H9 (cell line): ENCODE data around the gene RASSF9. TPM values are rescaled to one million over a fixed set of nuclear protein-coding genes. Genes with fewer than 3 reads are reported as not detected.

ENCODE experiments used
- DNase-seq: peaks from one replicate; pipeline ENCODE4 v3.0.0-alpha.2; 2017
- H2AFZ ChIP-seq: one replicate; pipeline ENCODE4 v1.6.1; 2013; ENCODE audit warnings: mild to moderate bottlenecking, low read length, control low read depth, moderate library complexity
- H2AK5ac ChIP-seq: 2 replicates; pipeline ENCODE4 v1.6.1; 2013; ENCODE audit warnings: low read length, control low read depth, mixed read lengths; ENCODE audit not compliant: insufficient read length
- H2BK120ac ChIP-seq: one replicate; pipeline ENCODE4 v1.6.1; 2013; ENCODE audit warnings: low read depth, mild to moderate bottlenecking, low read length, control low read depth, inconsistent platforms; ENCODE audit not compliant: poor library complexity, severe bottlenecking
- H2BK12ac ChIP-seq: 2 replicates; pipeline ENCODE4 v1.6.1; 2013; ENCODE audit warnings: low read length, control low read depth, mixed read lengths, low read depth; ENCODE audit not compliant: insufficient read length
- H2BK15ac ChIP-seq: 2 replicates; pipeline ENCODE4 v1.6.1; 2013; ENCODE audit warnings: low read depth, low read length, control low read depth
- H2BK20ac ChIP-seq: one replicate; pipeline ENCODE4 v1.6.1; 2013; ENCODE audit warnings: low read depth, mild to moderate bottlenecking, low read length, control low read depth, inconsistent platforms; ENCODE audit not compliant: poor library complexity, severe bottlenecking
- H2BK5ac ChIP-seq: 2 replicates; pipeline ENCODE4 v1.6.1; 2013; ENCODE audit warnings: low read length, control low read depth, mixed read lengths; ENCODE audit not compliant: insufficient read length
- H3K14ac ChIP-seq: 2 replicates; pipeline ENCODE4 v1.6.1; 2013; ENCODE audit warnings: low read length, control low read depth; ENCODE audit not compliant: insufficient read depth
- H3K18ac ChIP-seq: 2 replicates; pipeline ENCODE4 v1.6.1; 2013; ENCODE audit warnings: low read depth, mild to moderate bottlenecking, mixed read lengths, low read length, control low read depth; ENCODE audit not compliant: insufficient read length
- H3K23ac ChIP-seq: 2 replicates; pipeline ENCODE4 v1.6.1; 2013; ENCODE audit warnings: low read length, control low read depth, mixed read lengths, low read depth; ENCODE audit not compliant: insufficient read length
- H3K23me2 ChIP-seq: 2 replicates; pipeline ENCODE4 v1.6.1; 2013; ENCODE audit warnings: low read depth, mild to moderate bottlenecking, mixed read lengths, low read length, control low read depth; ENCODE audit not compliant: insufficient read length, poor library complexity, severe bottlenecking
- H3K27ac ChIP-seq: 2 replicates; pipeline ENCODE4 v1.5.1; 2013; ENCODE audit warnings: low read length, control low read depth, mixed read lengths, low read depth; ENCODE audit not compliant: insufficient read length
- H3K27me3 ChIP-seq: 2 replicates; pipeline ENCODE4 v1.6.1; 2013; ENCODE audit warnings: low read length, control low read depth, inconsistent platforms; ENCODE audit not compliant: insufficient read depth
- H3K4ac ChIP-seq: 2 replicates; pipeline ENCODE4 v1.6.1; 2013; ENCODE audit warnings: low read depth, mild to moderate bottlenecking, control low read depth, inconsistent platforms, low read length, moderate library complexity
- H3K4me1 ChIP-seq: 2 replicates; pipeline ENCODE4 v1.6.1; 2013; ENCODE audit warnings: low read length, control low read depth, inconsistent platforms; ENCODE audit not compliant: insufficient read depth
- H3K4me2 ChIP-seq: 2 replicates; pipeline ENCODE4 v1.6.1; 2013; ENCODE audit warnings: low read length, control low read depth, mixed read lengths; ENCODE audit not compliant: insufficient read length, insufficient read depth
- H3K56ac ChIP-seq: 2 replicates; pipeline ENCODE4 v1.6.1; 2013; ENCODE audit warnings: low read depth, mild to moderate bottlenecking, mixed read lengths, low read length, control low read depth; ENCODE audit not compliant: insufficient read length
- H3K79me1 ChIP-seq: 2 replicates; pipeline ENCODE4 v1.6.1; 2013; ENCODE audit warnings: low read depth, mild to moderate bottlenecking, moderate library complexity, low read length, control low read depth, inconsistent platforms; ENCODE audit not compliant: insufficient read depth, poor library complexity, severe bottlenecking
- H3K79me2 ChIP-seq: 2 replicates; pipeline ENCODE4 v1.6.1; 2013; ENCODE audit warnings: low read length, control low read depth, inconsistent platforms; ENCODE audit not compliant: insufficient read depth
- H3K9ac ChIP-seq: 2 replicates; pipeline ENCODE4 v1.6.1; 2013; ENCODE audit warnings: low read length, control low read depth, mixed read lengths; ENCODE audit not compliant: insufficient read length; ENCODE audit errors: extremely low read depth
- H3K9me3 ChIP-seq: one replicate; pipeline ENCODE4 v1.6.1; 2013; ENCODE audit warnings: low read depth, low read length, inconsistent platforms; ENCODE audit not compliant: control insufficient read depth
- H3T11ph ChIP-seq: one replicate; pipeline ENCODE4 v1.6.1; 2013; ENCODE audit warnings: mild to moderate bottlenecking, low read length, control low read depth, inconsistent platforms
- H4K20me1 ChIP-seq: one replicate; pipeline ENCODE4 v1.6.1; 2013; ENCODE audit not compliant: control insufficient read depth, insufficient read length, insufficient read depth
- H4K5ac ChIP-seq: 2 replicates; pipeline ENCODE4 v1.6.1; 2013; ENCODE audit warnings: low read depth, mild to moderate bottlenecking, mixed read lengths, low read length, control low read depth; ENCODE audit not compliant: insufficient read length
- H4K8ac ChIP-seq: replicated peaks from 2 replicates; pipeline ENCODE4 v1.6.1; 2013; ENCODE audit warnings: low read length, control low read depth, mixed read lengths, low read depth; ENCODE audit not compliant: insufficient read length
- H4K91ac ChIP-seq: 2 replicates; pipeline ENCODE4 v1.6.1; 2013; ENCODE audit warnings: low read depth, mild to moderate bottlenecking, moderate library complexity, mixed read lengths, low read length, control low read depth; ENCODE audit not compliant: insufficient read length
- H3K27ac Mint-ChIP-seq, 3 experiments: 2 replicates in 2 of 3; 3 replicates in 1 of 3; pipeline ENCODE4 v1.8.0; 2020 to 2021; ENCODE audit warnings: mixed read lengths in 3 of 3, mild to moderate bottlenecking in 1 of 3, moderate library complexity in 1 of 3
- H3K27me3 Mint-ChIP-seq: 2 replicates; pipeline ENCODE4 v1.8.0; 2021; ENCODE audit warnings: low read depth, mild to moderate bottlenecking, moderate library complexity, mixed read lengths
- H3K36me3 Mint-ChIP-seq, 3 experiments: 2 replicates in 2 of 3; 3 replicates in 1 of 3; pipeline ENCODE4 v1.8.0; 2020 to 2021; ENCODE audit warnings: low read depth in 3 of 3, mixed read lengths in 3 of 3; ENCODE audit not compliant: insufficient read depth in 1 of 3
- H3K4me1 Mint-ChIP-seq, 2 experiments: 2 replicates each; pipeline ENCODE4 v1.8.0; 2020; ENCODE audit warnings: mixed read lengths in 2 of 2
- H3K4me3 Mint-ChIP-seq, 2 experiments: 2 replicates in 1 of 2; 3 replicates in 1 of 2; pipeline ENCODE4 v1.8.0; 2020 to 2021; ENCODE audit warnings: mild to moderate bottlenecking in 2 of 2, mixed read lengths in 2 of 2, moderate library complexity in 1 of 2
- H3K9me3 Mint-ChIP-seq, 2 experiments: 2 replicates in 1 of 2; 3 replicates in 1 of 2; pipeline ENCODE4 v1.8.0; 2020; ENCODE audit warnings: mild to moderate bottlenecking in 2 of 2, mixed read lengths in 2 of 2, moderate library complexity in 1 of 2
- WGBS: extraction: QIAGEN DNeasy Blood & Tissue Kit; methylation state at CpG from one replicate; pipeline ENCODE4 v1.1.7; 2013; ENCODE audit warnings: missing lambda C conversion rate, low lambda C conversion rate, mixed read lengths; ENCODE audit not compliant: insufficient read length; ENCODE audit errors: extremely low coverage; 5-methylcytosine and 5-hydroxymethylcytosine counted together
- total RNA-seq: library from RNA; stranded (reverse); gene quantifications from 2 replicates; pipeline ENCODE4 v1.2.1, GENCODE V29; 2021
- TF ChIP-seq, protein P1 (sequence below): fragments of 200-600 bp; sonication (generic); conservative IDR thresholded peaks from 3 replicates; pipeline ENCODE4 v1.8.0; 2021; ENCODE audit warnings: antibody characterized with exemption, mild to moderate bottlenecking

The RASSF9 gene
- total RNA-seq, 1 experiment from 2014 or later: 0.04 TPM

DNA sequence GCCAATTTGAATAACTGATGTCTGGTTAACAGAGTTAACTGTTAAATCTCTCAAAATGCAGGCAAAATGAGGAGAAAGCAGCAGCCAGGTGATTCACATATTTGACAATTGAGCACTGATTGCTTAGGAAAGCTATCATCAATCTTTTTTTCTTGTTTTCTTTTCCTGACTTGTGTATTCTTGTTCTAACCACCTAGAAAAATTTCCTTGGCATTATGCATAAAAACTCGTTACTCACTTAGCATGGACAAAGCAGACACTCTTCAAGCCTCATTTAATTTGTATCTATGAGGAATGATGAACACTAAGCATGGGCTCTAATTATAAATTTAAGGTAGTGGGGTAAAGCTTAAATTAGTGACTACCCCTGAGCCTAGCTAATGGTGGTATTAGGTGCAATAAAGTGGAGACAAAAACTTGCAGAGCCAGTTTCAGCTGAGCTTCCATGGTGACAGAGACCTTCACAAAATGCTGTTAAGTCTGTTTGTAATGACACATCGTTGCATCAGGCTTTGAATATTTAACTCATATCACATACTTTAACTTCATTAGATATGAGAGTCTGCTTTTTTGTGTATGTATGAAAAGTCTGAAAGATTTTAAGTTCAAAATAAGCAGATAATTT lies 52.0 kb downstream of the RASSF9 start:
- no peak overlapping the region for H3K18ac ChIP-seq
- H2BK15ac ChIP-seq: no peak overlapping the region
- H3K9ac ChIP-seq: no peak overlapping the region
- H3K9me3 ChIP-seq: no peaks in the 10 kb centered on the region
- H2BK5ac ChIP-seq: no peak overlapping the region
- Mint-ChIP-seq H3K4me1 (peaks cover 13 to 17% of the 10 kb centered on the region in 2 experiments), H3K27ac (no peak overlapping the region; a peak in 1 of 7 replicates), H3K27me3 (no peaks in the 10 kb centered on the region), H3K9me3 (peaks cover 5 to 10% of the 10 kb centered on the region in 2 experiments), H3K4me3 (no peak overlapping the region), H3K36me3 (peaks cover 5 to 12% (median 7%) of the 10 kb centered on the region in 3 experiments; a peak in 5 of 7 replicates)
- H3K56ac ChIP-seq: no peak overlapping the region
- H4K8ac ChIP-seq: no peak overlapping the region
- no peak overlapping the region for H3K4ac ChIP-seq
- H2BK12ac ChIP-seq: no peak overlapping the region
- no peak overlapping the region for H4K5ac ChIP-seq
- no peak overlapping the region for H3T11ph ChIP-seq
- H3K79me2 ChIP-seq: no peaks in the 10 kb centered on the region
- TF ChIP-seq, protein P1, sequence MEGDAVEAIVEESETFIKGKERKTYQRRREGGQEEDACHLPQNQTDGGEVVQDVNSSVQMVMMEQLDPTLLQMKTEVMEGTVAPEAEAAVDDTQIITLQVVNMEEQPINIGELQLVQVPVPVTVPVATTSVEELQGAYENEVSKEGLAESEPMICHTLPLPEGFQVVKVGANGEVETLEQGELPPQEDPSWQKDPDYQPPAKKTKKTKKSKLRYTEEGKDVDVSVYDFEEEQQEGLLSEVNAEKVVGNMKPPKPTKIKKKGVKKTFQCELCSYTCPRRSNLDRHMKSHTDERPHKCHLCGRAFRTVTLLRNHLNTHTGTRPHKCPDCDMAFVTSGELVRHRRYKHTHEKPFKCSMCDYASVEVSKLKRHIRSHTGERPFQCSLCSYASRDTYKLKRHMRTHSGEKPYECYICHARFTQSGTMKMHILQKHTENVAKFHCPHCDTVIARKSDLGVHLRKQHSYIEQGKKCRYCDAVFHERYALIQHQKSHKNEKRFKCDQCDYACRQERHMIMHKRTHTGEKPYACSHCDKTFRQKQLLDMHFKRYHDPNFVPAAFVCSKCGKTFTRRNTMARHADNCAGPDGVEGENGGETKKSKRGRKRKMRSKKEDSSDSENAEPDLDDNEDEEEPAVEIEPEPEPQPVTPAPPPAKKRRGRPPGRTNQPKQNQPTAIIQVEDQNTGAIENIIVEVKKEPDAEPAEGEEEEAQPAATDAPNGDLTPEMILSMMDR: no peak
- WGBS: no CpG with 5 or more reads among the region's 2 CpGs
- no peak overlapping the region for H2AK5ac ChIP-seq
- H2BK20ac ChIP-seq: no peak overlapping the region
- H3K27me3 ChIP-seq: no peaks in the 10 kb centered on the region
- no peaks in the 10 kb centered on the region for H3K23me2 ChIP-seq
- no peak for DNase-seq
- H3K4me1 ChIP-seq: no peaks in the 10 kb centered on the region; the same call in 1 of the 2 replicates
- no peak overlapping the region for H3K14ac ChIP-seq
- no peak overlapping the region for H2AFZ ChIP-seq
- H4K20me1 ChIP-seq: no peaks in the 10 kb centered on the region
- no peak overlapping the region for H3K4me2 ChIP-seq
- no peak overlapping the region for H4K91ac ChIP-seq
- no peak overlapping the region for H3K23ac ChIP-seq
- no peak overlapping the region for H2BK120ac ChIP-seq
- H3K79me1 ChIP-seq: no peaks in the 10 kb centered on the region
- H3K27ac ChIP-seq: no peak overlapping the region
